Colon (tissue), 2 donors: ENCODE data around the gene FUT4.
"Not testable (repeated sequence)": the region's sequence is repeated elsewhere in the genome, so short reads cannot be mapped to it uniquely, and the experiment has no call there.

Experiments
- FAIRE-seq: peaks from 2 replicates; lab custom pipeline; 2012; peaks lifted over from hg19 to GRCh38; lab: Jason Lieb, UNC
- donor health status: control.
- donor health status: control.

FUT4 gene

DNA sequence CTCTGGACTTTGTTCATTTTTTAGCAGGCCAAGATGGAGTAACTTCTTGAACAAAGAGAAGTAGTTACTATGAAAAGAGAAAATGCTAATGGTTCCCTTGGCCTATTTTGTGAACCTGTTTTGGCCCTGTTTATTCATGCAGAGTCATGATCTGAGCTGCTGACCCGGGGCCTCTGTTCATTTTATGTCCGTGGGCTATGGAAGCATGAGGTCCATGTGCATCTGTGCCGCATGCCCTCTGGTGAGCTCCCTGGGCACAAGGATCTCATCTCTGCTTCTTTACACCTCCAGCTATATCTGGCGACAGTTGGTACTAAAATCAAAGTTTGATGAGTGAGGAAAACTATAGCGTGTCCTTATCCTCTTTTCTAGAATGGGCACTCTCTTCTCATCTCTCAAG is 24.5 kb downstream of the FUT4 start:
- FAIRE-seq: no peak

DNA sequence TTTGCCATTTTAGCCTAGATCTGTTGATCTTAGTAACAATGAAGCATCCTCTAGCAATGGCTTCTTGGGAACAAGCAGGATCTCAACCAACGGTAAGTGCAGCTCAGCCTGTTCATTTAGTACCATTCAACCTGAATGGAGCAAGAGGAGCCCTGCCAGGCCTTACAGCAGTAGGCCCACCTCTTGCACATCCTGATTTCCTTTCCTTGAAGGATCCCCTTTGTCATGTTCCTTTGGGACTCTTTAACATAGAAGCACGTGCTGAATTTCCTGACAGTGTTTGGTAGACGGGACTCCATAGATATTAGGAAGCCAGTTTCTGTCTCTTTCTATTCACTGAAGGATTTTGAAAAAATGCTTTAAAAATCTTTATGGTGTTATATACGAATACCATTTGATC is 25.0 kb downstream of the FUT4 start:
- FAIRE-seq: no peak

DNA sequence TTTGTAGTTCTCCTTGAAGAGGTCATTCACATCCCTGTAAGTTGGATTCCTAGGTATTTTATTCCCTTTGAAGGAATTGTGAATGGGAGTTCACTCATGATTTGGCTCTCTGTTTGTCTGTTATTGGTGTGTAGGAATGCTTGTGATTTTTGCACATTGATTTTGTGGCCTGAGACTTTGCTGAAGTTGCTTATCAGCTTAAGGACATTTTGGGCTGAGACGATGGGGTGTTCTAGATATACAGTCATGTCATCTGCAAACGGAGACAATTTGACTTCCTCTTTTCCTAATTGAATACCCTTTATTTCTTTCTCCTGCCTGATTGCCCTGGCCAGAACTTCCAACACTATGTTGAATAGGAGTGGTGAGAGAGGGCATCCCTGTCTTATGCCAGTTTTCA is 29.3 kb downstream of the FUT4 start:
- FAIRE-seq: not testable (repeated sequence)

DNA sequence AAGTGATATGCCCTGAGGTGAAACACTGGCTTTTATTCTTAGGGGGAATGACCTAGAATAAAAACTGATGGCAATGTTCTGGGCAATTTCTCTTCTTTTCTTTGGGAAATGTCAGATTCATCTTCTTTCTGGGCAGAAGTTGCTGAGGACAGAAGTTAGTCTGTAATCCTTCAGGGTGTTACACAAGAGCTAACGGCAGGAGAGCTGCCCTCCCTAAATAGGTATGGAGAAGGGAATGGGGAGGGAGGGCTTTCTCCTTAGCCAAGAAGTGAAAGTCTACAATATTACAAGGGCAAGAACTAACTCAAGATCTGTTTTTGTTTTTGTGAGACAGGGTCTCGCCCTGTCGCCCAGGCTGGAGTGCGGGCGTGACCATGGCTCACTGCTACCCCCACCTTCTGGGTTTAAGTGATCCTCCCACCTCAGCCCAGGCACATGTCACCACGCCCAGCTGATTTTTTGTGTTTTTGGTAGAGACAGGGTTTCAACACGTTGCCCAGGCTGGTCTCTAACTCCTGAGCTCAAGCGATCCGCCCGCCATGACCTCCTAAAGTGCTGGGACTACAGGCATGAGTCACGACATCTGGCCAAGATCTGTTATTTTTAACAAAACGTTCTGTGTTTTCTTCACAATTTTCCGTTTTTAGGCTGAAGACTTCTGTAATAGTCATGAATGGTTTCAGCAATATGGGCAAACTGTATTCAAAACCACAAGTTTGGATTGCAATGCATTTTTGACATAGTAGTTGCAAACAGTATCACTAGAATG is 30.7 kb downstream of the FUT4 start:
- no peak for FAIRE-seq

- FAIRE-seq: no peak
Measured at GRCh38 chr11:94576306-94576705, 32.6 kb downstream of the FUT4 start.

DNA sequence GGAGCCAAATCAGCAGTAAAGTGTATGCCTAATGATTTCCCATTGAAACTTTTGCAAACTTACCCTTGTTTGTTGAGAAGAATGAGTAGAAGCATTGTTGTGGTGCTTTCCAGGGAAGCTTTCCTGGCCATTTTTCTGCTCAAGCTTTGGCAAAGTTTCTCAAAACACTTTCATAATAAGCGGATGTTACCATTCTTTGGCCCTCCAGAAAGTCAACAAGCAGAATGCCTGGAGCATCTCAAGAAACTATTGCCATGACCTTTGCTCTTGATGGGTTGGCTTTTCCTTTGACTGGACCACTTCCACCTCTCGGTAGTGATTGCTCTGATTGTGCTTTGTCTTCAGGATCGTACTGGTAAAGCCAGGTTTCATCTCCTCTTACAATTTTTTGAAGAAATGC is 34.1 kb downstream of the FUT4 start:
- FAIRE-seq: no peak

DNA sequence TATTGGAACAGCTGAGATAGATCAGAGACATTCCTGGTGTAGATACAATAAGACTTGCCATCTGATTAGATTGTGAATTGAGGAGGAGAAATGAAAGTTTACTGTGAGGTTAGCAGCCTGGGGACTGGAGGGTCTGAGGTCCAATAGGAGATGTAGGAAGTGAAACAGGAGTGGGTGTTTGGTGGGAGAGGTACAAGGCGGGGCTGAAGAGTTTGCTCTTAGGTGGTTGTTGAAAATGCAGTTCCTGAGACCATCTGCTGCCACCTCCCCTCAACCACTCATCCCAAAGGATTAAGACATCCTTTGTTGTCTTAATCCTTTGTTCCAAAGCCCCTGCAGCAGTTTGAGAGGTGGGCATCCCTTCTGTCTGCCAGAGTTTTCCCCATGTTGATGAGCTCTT is 38.2 kb downstream of the FUT4 start:
- no peak for FAIRE-seq

- FAIRE-seq: no peak
Measured at GRCh38 chr11:94583213-94583865, 39.6 kb downstream of the FUT4 start.

DNA sequence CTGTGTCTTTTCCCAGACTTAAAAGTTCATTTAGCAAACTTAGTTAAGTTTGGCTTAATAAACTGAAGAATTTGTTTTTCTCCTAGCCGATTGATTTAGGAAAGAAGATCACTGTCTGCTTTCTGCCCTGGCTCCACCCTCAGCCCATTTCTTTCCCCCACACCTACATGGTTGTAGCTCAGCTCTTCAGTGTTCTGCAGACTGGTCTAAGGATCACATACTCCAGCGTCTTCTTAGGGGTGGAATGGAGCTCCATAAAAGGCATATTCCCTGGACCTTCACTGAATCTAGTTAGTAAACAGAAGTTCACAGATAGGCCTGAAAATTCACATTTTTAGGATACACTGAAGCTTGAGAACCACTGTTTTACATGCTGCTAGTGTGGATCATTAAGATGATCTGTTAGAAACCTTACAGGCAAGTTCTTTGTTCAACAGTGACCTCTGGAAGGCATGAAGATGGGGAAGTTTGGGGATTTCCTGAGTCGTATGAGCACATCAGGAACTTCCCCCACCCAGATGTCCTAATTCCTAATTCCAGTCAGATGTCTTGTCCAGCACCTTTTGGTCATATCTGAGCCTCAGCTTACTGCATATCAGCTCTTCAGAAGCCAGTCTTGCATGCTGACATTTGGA is 40.3 kb downstream of the FUT4 start:
- no peak for FAIRE-seq

- FAIRE-seq: no peak
Measured at GRCh38 chr11:94584978-94585377, 41.3 kb downstream of the FUT4 start.

DNA sequence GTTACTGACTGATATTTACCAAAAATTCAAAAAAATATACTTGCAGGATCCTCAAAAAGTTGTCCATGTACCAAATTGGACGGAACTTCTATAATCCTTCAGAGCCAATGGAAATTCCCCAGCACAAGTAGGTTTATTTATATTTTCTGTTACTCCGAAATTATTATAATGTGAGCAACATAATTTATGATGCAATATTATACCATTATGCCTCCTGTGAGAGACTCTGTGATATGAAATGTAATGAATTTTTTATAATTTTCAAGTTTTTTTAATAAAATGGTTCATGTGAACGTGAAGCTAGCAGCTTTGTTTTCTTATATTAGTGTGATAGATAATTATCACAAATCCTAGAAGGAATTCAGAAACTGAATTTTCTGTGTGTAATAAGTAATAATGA is 41.7 kb downstream of the FUT4 start:
- no peak for FAIRE-seq

DNA sequence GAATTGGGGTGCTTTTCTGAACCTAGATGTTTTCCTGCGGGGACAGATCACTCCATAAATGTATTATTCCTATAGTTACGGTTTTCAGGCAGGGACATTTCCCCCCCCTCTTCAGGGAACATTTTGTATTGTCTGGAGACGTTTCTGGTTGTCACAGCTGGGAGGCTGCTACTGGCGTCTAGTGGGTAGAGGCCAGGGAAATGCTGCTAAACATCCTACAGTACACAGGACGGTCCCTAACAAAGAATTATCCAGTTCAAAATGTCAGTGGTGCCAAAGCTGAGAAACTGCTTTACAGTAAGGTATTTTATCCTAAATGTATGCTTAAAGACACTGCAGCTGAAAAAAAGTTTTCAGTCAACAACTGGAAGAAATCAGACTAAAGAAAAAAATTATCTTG is 42.8 kb downstream of the FUT4 start:
- FAIRE-seq: no peak

DNA sequence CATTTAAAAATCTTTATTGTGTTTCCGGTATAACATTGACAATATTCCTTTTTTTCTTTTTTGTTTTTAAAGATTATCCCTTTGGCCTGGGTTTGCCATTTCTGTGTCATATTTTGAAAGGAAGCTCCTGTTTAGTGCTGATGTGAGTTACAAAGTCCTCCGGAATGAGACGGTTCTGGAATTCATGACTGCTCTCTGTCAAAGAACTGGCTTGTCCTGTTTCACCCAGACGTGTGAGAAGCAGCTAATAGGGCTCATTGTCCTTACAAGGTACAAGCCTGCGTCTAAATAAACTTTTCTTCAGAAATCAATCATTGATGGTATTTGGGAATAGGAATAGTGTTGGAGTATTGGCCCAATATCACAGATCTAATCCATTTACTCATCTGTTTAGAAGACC is 43.3 kb downstream of the FUT4 start:
- FAIRE-seq: no peak

DNA sequence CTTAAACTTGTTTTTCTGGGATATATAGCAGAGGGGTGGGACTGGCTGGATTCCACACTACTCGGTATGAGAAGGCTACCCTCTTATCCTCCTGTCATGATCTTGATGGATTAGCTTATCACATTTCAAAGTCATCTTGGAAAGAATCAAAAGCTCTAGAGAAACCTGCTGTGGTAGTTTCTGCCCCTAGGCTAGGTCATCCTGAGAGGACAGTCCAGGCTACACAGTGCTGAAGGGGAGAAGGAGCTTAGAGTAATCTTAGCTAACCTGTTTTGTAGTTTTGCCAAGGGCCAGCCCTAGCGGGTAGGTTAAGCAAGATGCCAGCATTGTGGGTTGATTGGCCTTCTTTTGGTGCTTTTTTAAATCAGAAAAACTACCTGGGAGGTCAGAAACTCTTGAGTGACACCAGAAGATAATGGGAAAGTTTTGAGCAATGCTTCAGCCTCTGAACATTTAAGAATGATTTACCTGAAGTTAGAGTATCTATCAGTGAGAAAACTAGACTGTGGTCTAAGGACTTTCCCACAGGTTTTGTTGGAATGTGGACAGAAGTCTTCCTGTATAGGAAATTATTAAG is 44.7 kb downstream of the FUT4 start:
- FAIRE-seq: no peak

DNA sequence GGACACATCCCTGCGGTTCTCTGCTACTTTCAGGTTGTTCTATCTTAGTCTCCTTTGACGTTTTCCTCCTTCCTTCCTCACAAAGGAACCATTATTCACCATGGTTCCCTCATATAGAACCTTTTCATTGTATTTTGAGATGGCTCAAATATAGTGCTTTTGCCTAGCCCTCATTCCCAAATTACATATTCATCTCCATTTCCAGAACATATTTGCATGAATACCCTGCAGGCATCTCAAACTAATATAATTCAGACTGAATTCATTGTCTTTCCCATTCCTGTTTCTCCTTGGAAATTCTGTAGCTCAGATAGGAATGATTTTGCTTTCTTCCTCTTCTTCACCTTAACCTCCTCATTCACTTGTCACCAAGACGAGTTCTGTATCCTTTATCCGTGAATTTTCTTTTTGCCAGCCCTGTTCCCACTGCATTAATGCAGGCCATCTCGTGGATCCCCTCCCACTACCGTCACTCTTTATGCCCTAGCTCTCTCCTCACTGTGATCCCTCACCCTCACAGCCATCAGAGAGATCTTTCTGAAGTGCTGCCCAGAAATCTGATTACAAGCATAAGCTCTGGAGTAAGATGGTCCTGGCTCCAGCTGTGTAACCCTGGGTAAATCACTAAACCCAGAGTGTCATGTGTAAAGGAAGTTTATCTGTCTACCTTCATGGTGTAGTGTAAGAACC is 46.8 kb downstream of the FUT4 start:
- FAIRE-seq: no peak

GRCh38 chr11:94593030-94593429 is 49.3 kb downstream of the FUT4 start:
- FAIRE-seq: no peak

- no peak for FAIRE-seq
Measured at GRCh38 chr11:94595076-94595475, 51.4 kb downstream of the FUT4 start.

GRCh38 chr11:94597896-94598295 is 54.2 kb downstream of the FUT4 start:
- FAIRE-seq: no peak
